Coronary artery (tissue), 2 donors: ENCODE data around the gene BET1L.

Source experiments
- DNase-seq: peaks from one replicate; pipeline ENCODE4 v3.0.0-alpha.2; 2017; ENCODE audit warnings: low spot score
- H3K27ac ChIP-seq, 2 donors: fragments of 200-600 bp; sonication (generic); one replicate each; pipeline ENCODE4 v1.5.1; 2016 to 2019
- H3K4me3 ChIP-seq: fragments of 200-600 bp; sonication (generic); 2 replicates; pipeline ENCODE4 v1.5.1; 2016; ENCODE audit warnings: mild to moderate bottlenecking, moderate library complexity
- TF ChIP-seq, protein P1 (sequence below): fragments of 200-600 bp; sonication (generic); IDR thresholded peaks from one replicate; pipeline ENCODE4 v1.5.1; 2019; ENCODE audit warnings: antibody characterized with exemption

BET1L gene

DNA sequence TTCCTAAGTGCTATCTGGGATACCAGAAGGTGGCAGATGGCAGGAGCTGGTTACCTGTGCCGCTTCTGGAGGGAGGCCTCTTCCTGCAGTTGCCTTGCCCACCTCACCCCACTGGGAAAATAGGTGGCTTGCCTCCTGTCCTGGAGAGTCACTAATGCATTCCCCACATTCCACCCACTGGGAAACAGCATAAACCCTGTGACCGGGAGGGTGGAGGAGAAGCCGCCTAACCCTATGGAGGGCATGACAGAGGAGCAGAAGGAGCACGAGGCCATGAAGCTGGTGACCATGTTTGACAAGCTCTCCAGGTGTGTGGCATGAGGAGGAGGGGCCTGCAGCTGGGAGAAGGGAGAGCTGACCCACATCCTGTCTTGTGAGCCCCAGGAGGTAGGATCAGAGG is 5.9 kb upstream of the BET1L start:
- no peak overlapping the region for H3K27ac ChIP-seq
- DNase-seq: no peak
- TF ChIP-seq, protein P1, sequence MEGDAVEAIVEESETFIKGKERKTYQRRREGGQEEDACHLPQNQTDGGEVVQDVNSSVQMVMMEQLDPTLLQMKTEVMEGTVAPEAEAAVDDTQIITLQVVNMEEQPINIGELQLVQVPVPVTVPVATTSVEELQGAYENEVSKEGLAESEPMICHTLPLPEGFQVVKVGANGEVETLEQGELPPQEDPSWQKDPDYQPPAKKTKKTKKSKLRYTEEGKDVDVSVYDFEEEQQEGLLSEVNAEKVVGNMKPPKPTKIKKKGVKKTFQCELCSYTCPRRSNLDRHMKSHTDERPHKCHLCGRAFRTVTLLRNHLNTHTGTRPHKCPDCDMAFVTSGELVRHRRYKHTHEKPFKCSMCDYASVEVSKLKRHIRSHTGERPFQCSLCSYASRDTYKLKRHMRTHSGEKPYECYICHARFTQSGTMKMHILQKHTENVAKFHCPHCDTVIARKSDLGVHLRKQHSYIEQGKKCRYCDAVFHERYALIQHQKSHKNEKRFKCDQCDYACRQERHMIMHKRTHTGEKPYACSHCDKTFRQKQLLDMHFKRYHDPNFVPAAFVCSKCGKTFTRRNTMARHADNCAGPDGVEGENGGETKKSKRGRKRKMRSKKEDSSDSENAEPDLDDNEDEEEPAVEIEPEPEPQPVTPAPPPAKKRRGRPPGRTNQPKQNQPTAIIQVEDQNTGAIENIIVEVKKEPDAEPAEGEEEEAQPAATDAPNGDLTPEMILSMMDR: no peak
- no peak overlapping the region for H3K4me3 ChIP-seq

GRCh38 chr11:212150-213100 is 5.2 kb upstream of the BET1L start:
- Histone ChIP-seq H3K4me3 (no peak overlapping the region), H3K27ac (no peak overlapping the region)
- TF ChIP-seq, protein P1: no peak
- no peak for DNase-seq

DNA sequence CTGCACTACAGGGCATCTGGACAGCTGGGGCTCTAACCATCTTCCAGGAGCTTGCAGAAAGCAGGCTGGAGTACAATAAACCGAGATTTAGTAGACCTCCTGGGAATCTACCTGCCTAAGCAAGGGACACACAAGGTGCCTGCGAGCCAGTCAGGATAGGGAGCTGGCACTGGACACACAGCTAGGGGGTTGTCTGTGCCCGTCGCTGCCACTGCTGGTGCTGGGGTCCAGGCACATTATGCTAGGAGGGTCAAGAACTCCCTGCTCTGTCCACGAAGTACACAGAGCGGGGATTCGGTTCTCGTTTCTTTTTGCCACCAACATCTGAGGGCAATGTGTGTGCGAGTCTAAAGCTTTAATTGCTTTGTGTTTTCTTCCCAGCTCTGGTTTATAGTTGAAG is 4.5 kb upstream of the BET1L start:
- DNase-seq: no peak
- H3K4me3 ChIP-seq: no peak overlapping the region
- TF ChIP-seq, protein P1: no peak
- no peak overlapping the region for H3K27ac ChIP-seq

GRCh38 chr11:211295-211694 is 4.1 kb upstream of the BET1L start:
- no peak for DNase-seq
- TF ChIP-seq, protein P1: no peak
- no peak overlapping the region for H3K27ac ChIP-seq
- no peak overlapping the region for H3K4me3 ChIP-seq

DNA sequence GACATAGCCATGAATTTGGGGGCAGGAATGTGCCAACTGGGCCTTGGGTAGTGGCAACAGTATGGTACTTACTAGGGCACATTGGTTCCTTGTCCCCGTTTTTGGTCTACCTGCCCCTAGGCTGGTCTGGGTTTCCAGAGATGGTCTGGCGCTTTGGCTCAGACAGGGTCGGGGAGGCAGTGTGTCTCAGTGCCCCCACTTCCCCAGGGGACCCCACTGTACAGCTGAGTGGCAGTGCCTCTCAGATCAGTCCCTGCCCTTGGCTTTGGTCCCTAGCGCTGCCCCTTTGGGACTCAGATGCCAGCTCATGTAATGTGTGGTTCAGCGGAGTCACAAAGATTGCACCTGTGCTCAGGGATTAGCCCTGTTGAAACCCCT is 3.6 kb upstream of the BET1L start:
- peak overlapping the region in 1 of 2 donors; percentile 21 for H3K27ac ChIP-seq
- no peak for DNase-seq
- TF ChIP-seq, protein P1: no peak
- peak overlapping the region; percentile 77 for H3K4me3 ChIP-seq

- DNase-seq: no peak
- TF ChIP-seq, protein P1: no peak
- Histone ChIP-seq H3K4me3 (peak overlapping the region; percentile 77), H3K27ac (peak overlapping the region in 1 of 2 donors; percentile 21)
These were observed 3.1 kb upstream of the BET1L start for GRCh38 chr11:210122-210802.
